Muscle of leg (tissue), 16 donors: ENCODE data around the gene XCL1. TPM values are rescaled to one million over a fixed set of nuclear protein-coding genes. Genes with fewer than 3 reads are reported as not detected.
"Not testable (repeated sequence)": the region's sequence is repeated elsewhere in the genome, so short reads cannot be mapped to it uniquely, and the experiment has no call there.

Experiments used
- DNase-seq: peaks from one replicate; pipeline ENCODE4 v3.0.0; 2013
- H3K27ac ChIP-seq: one replicate; pipeline ENCODE4 v1.5.1; 2013; ENCODE audit warnings: mild to moderate bottlenecking, low read length, control low read depth
- H3K27me3 ChIP-seq: one replicate; pipeline ENCODE4 v1.6.1; 2013; ENCODE audit warnings: low read length; ENCODE audit not compliant: control insufficient read depth, insufficient read depth
- H3K36me3 ChIP-seq: one replicate; pipeline ENCODE4 v1.6.1; 2013; ENCODE audit warnings: low read length; ENCODE audit not compliant: control insufficient read depth, insufficient read depth
- H3K4me1 ChIP-seq: one replicate; pipeline ENCODE4 v1.6.1; 2013; ENCODE audit warnings: low read length; ENCODE audit not compliant: control insufficient read depth, insufficient read depth
- H3K4me3 ChIP-seq: one replicate; pipeline ENCODE4 v1.5.1; 2013; ENCODE audit warnings: low read length, control low read depth
- H3K9me3 ChIP-seq: replicated peaks from 2 replicates; pipeline ENCODE4 v1.6.1; 2013; ENCODE audit warnings: low read depth, low read length; ENCODE audit not compliant: control insufficient read depth
- WGBS: methylation state at CpG from one replicate; pipeline ENCODE4 v1.1.5; 2013; ENCODE audit warnings: missing lambda C conversion rate; ENCODE audit not compliant: insufficient coverage; 5-methylcytosine and 5-hydroxymethylcytosine counted together
- long read RNA-seq, 11 donors: transcript quantifications; one replicate each; lab custom pipeline, GENCODE V29; 2026
- polyA plus RNA-seq, 8 donors: library from polyadenylated mRNA; unstranded; fragments of 120-200 nt; gene quantifications; one replicate each; pipeline versions ENCODE4 v1.2.1 to v1.2.3, GENCODE V29; 2013; ENCODE audit warnings: inconsistent platforms in 1 of 8, low replicate concordance in 1 of 8; ENCODE audit not compliant: insufficient read length in 8 of 8, insufficient read depth in 1 of 8
- total RNA-seq: library from RNA; stranded (reverse); fragments of 120-200 nt; gene quantifications from one replicate; pipeline ENCODE4 v1.2.4, GENCODE V29; 2013

The XCL1 gene
- total RNA-seq = 0.04 TPM
- under 1 TPM in 3 of 8 donors, not detected in 5; 0.15 to 0.19 (median 0.16) TPM for polyA plus RNA-seq
- long read RNA-seq, donor 1 = 0 reads
- long read RNA-seq, donor 2 = 0 reads
- long read RNA-seq, donor 3 = 0 reads
- long read RNA-seq, donor 4 = 0 reads
- long read RNA-seq, donor 5 = 0 reads
- long read RNA-seq, donor 6, partial matches to known transcripts = 0 of 1 reads
- long read RNA-seq, donor 6, other reads (novel, unspliced or antisense) = 0 of 1 reads
- long read RNA-seq, donor 7, partial matches to known transcripts = 0 of 1 reads
- long read RNA-seq, donor 7, other reads (novel, unspliced or antisense) = 0 of 1 reads
- long read RNA-seq, donor 8 = 0 reads
- long read RNA-seq, donor 9 = 0 reads
- long read RNA-seq, donor 10 = 0 reads
- long read RNA-seq, donor 11 = 0 reads

- not testable (repeated sequence) for H3K4me1 ChIP-seq, H3K4me3 ChIP-seq, DNase-seq, H3K36me3 ChIP-seq, H3K9me3 ChIP-seq, H3K27me3 ChIP-seq, H3K27ac ChIP-seq
- whole genome bisulfite sequencing = 100% methylated on average over 1 of the region's 6 CpGs
These were observed at the start of gene XCL1 for GRCh38 chr1:168576245-168576688. TSS of gene XCL1 (plus strand) at chr1:168576605. CDS start at chr1:168576638, 33 bp downstream.

GRCh38 chr1:168529518-168529917, 46.9 kb upstream of the XCL1 start:
- H3K4me1 ChIP-seq = no peaks in the 10 kb centered on the region
- H3K27ac ChIP-seq = no peak overlapping the region
- WGBS = no CpG with 5 or more reads among the region's 1 CpG
- no peaks in the 10 kb centered on the region for H3K36me3 ChIP-seq
- no peaks in the 10 kb centered on the region for H3K27me3 ChIP-seq
- H3K4me3 ChIP-seq = no peak overlapping the region
- H3K9me3 ChIP-seq = no peaks in the 10 kb centered on the region
- no peak for DNase-seq

- Histone ChIP-seq H3K9me3 (no peaks in the 10 kb centered on the region), H3K4me3 (no peak overlapping the region), H3K27me3 (no peaks in the 10 kb centered on the region), H3K27ac (no peak overlapping the region), H3K36me3 (no peaks in the 10 kb centered on the region), H3K4me1 (no peaks in the 10 kb centered on the region)
- DNase-seq = no peak
- 83% methylated on average over 1 of the region's 2 CpGs for WGBS
These were observed 44.6 kb upstream of the XCL1 start for GRCh38 chr1:168531615-168532345.

GRCh38 chr1:168535536-168535935, 40.9 kb upstream of the XCL1 start:
- Histone ChIP-seq H3K27me3 (no peaks in the 10 kb centered on the region), H3K4me1 (no peaks in the 10 kb centered on the region), H3K36me3 (no peaks in the 10 kb centered on the region), H3K9me3 (no peaks in the 10 kb centered on the region), H3K4me3 (no peak overlapping the region), H3K27ac (no peak overlapping the region)
- WGBS = no CpG with 5 or more reads among the region's 1 CpG
- DNase-seq = peak; percentile 42

GRCh38 chr1:168540798-168541197, 35.6 kb upstream of the XCL1 start:
- not testable (repeated sequence) for H3K4me1 ChIP-seq, H3K27me3 ChIP-seq, DNase-seq, H3K36me3 ChIP-seq, H3K27ac ChIP-seq, H3K9me3 ChIP-seq, H3K4me3 ChIP-seq
- WGBS = no CpG with 5 or more reads among the region's 7 CpGs

GRCh38 chr1:168542978-168543377, 33.4 kb upstream of the XCL1 start:
- H3K36me3 ChIP-seq, DNase-seq, H3K4me3 ChIP-seq, H3K4me1 ChIP-seq, H3K9me3 ChIP-seq, H3K27ac ChIP-seq, H3K27me3 ChIP-seq: not testable (repeated sequence)
- WGBS = 50% methylated on average over 1 of the region's 2 CpGs

- not testable (repeated sequence) for H3K27ac ChIP-seq, DNase-seq, H3K36me3 ChIP-seq, H3K9me3 ChIP-seq, H3K27me3 ChIP-seq, H3K4me3 ChIP-seq, H3K4me1 ChIP-seq
- WGBS = no CpG with 5 or more reads among the region's 8 CpGs
These were observed 32.4 kb upstream of the XCL1 start, which contains the start of gene XCL2 for GRCh38 chr1:168543840-168544498. TSS of gene XCL2 (minus strand) at chr1:168543997. CDS start at chr1:168543964, 33 bp downstream.

- WGBS = no CpG with 5 or more reads among the region's 7 CpGs
- not testable (repeated sequence) for H3K27me3 ChIP-seq, DNase-seq, H3K27ac ChIP-seq, H3K4me1 ChIP-seq, H3K4me3 ChIP-seq, H3K9me3 ChIP-seq, H3K36me3 ChIP-seq
These were observed 30.5 kb upstream of the XCL1 start for GRCh38 chr1:168545678-168546552.

GRCh38 chr1:168546553-168546895, 29.9 kb upstream of the XCL1 start:
- H3K4me1 ChIP-seq, H3K27me3 ChIP-seq, DNase-seq, H3K27ac ChIP-seq, H3K9me3 ChIP-seq, H3K36me3 ChIP-seq, H3K4me3 ChIP-seq: not testable (repeated sequence)
- no CpG with 5 or more reads among the region's 3 CpGs for WGBS
